ENCODE data around the gene MYBBP1A.

MYBBP1A gene

DNA sequence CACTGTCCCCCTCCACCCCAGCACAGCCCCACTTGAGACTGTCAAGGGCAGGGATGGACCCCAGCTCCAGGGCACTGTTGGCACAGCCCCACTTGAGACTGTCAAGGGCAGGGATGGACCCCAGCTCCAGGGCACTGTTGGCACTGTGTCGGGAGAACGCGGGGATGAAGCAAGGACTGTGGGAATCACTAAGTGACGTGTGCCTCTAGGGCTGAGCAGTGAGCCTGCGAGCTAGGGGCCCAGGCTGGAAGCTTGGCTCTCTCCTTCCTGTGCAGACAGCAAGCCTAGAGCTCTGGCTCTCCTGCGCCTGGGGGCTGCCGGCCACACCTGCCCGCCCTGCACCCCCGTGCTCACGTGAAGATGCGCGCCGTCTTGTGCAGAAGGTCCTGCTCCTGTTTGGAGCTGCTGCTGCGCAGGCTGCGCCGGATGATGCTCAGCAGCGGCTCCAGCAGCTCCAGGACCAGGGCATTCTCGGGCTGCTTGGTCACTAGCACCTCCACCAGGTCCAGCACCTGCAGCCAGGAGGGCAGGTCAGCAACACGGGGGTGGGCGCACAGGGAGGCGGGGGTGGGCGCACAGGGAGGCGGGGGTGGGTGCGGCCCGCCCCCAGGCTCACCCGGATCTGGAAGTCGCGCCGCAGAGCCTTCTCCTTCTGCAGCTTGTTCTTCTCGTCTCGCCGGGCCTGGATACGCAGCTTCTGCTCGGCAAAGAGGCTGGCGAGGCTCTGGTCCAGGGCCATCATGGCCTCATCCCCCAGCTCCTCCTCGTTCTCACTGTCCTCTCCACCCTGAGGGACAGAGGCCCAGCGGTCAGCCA lies 10.8 kb downstream of the MYBBP1A start:
- no peak overlapping the region for H2AFZ ChIP-seq (ENCODE audit: low read depth, low read length)
- H3K79me2 ChIP-seq (ENCODE audit: low read length), result no peaks in the 10 kb centered on the region
- no peaks in the 10 kb centered on the region for H3K4me1 ChIP-seq (ENCODE audit: low read length)
- no peaks in the 10 kb centered on the region for H3K27me3 ChIP-seq (ENCODE audit: low read depth, low read length)
- peaks cover 4% of the 10 kb centered on the region for H3K36me3 ChIP-seq (replicated peaks; ENCODE audit: low read depth, low read length)
- no peak overlapping the region for H3K4me3 ChIP-seq (ENCODE audit: low read length)
- H3K9ac ChIP-seq (ENCODE audit: low read length), result no peak overlapping the region
- no peaks in the 10 kb centered on the region for H3K9me3 ChIP-seq (ENCODE audit: insufficient read depth, low read length)
- no peak for TF ChIP-seq EZH2phosphoT487 (IDR thresholded peaks at IDR 0.05; ENCODE audit: low read depth)
- no peaks in the 10 kb centered on the region for H4K20me1 ChIP-seq (ENCODE audit: insufficient read depth, low read length)
- no peak overlapping the region for H3K4me2 ChIP-seq (ENCODE audit: low read length)
- no peak overlapping the region for H3K27ac ChIP-seq (ENCODE audit: low read length)

DNA sequence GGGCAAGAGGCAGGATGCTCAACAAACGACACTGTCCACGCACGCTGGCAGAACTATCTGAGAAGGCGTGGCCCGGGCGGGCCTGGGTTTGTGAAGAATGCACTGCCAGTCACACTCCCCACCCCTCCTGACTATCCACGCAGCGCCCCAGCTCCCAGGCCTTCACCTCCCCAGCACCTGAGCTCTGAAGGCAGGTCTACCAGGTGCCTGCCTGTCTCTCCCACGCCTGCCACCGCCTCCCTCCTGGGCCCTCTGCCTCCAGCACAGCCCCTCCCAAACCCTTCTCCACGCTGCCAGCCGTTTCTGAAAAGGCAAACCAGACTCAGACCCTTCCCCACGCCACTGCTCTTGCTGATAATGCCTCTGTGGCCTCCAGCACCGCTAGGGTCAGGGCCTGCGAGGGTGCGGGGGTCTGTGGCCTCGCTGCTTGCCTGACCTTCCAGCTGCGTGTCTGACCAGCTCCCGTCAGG lies 11.6 kb downstream of the MYBBP1A start:
- Histone ChIP-seq H4K20me1 (ENCODE audit: insufficient read depth, low read length) (no peaks in the 10 kb centered on the region), H3K4me1 (ENCODE audit: low read length) (no peaks in the 10 kb centered on the region), H2AFZ (ENCODE audit: low read depth, low read length) (no peak overlapping the region), H3K9me3 (ENCODE audit: insufficient read depth, low read length) (no peaks in the 10 kb centered on the region), H3K27me3 (ENCODE audit: low read depth, low read length) (no peaks in the 10 kb centered on the region), H3K27ac (ENCODE audit: low read length) (no peak overlapping the region), H3K9ac (ENCODE audit: low read length) (no peak overlapping the region), H3K4me2 (ENCODE audit: low read length) (no peak overlapping the region), H3K4me3 (ENCODE audit: low read length) (no peak overlapping the region), H3K36me3 (replicated peaks; ENCODE audit: low read depth, low read length) (peaks cover 4% of the 10 kb centered on the region), H3K79me2 (ENCODE audit: low read length) (no peaks in the 10 kb centered on the region)
- TF ChIP-seq EZH2phosphoT487 (IDR thresholded peaks at IDR 0.05; ENCODE audit: low read depth) (no peak), CTCF (IDR thresholded peaks at IDR 0.05; ENCODE audit: low read depth, low read length) (no peak)

- Histone ChIP-seq H3K4me1 (ENCODE audit: low read length) (no peaks in the 10 kb centered on the region), H3K9me3 (ENCODE audit: insufficient read depth, low read length) (no peaks in the 10 kb centered on the region), H3K79me2 (ENCODE audit: low read length) (no peaks in the 10 kb centered on the region), H3K27me3 (ENCODE audit: low read depth, low read length) (no peaks in the 10 kb centered on the region), H3K27ac (ENCODE audit: low read length) (no peak overlapping the region), H3K9ac (ENCODE audit: low read length) (no peak overlapping the region), H3K4me3 (ENCODE audit: low read length) (no peak overlapping the region), H3K4me2 (ENCODE audit: low read length) (no peak overlapping the region), H3K36me3 (replicated peaks; ENCODE audit: low read depth, low read length) (peaks cover 4% of the 10 kb centered on the region), H2AFZ (ENCODE audit: low read depth, low read length) (no peak overlapping the region), H4K20me1 (ENCODE audit: insufficient read depth, low read length) (peaks cover 5% of the 10 kb centered on the region; the same call in 1 of the 2 replicates)
- TF ChIP-seq EZH2phosphoT487 (IDR thresholded peaks at IDR 0.05; ENCODE audit: low read depth) (no peak), CTCF (IDR thresholded peaks at IDR 0.05; ENCODE audit: low read depth, low read length) (no peak)
These were observed 12.4 kb downstream of the MYBBP1A start for GRCh38 chr17:4542726-4543191.

GRCh38 chr17:4542003-4542725 lies 13.0 kb downstream of the MYBBP1A start:
- Histone ChIP-seq H3K9ac (ENCODE audit: low read length) (no peak overlapping the region), H4K20me1 (ENCODE audit: insufficient read depth, low read length) (peaks cover 8% of the 10 kb centered on the region; the same call in 1 of the 2 replicates), H3K4me2 (ENCODE audit: low read length) (no peak overlapping the region), H3K36me3 (replicated peaks; ENCODE audit: low read depth, low read length) (peaks cover 4% of the 10 kb centered on the region), H3K9me3 (ENCODE audit: insufficient read depth, low read length) (no peaks in the 10 kb centered on the region), H3K4me3 (ENCODE audit: low read length) (no peak overlapping the region), H3K27me3 (ENCODE audit: low read depth, low read length) (no peaks in the 10 kb centered on the region), H3K79me2 (ENCODE audit: low read length) (no peaks in the 10 kb centered on the region), H3K27ac (ENCODE audit: low read length) (no peak overlapping the region), H3K4me1 (ENCODE audit: low read length) (no peaks in the 10 kb centered on the region), H2AFZ (ENCODE audit: low read depth, low read length) (no peak overlapping the region)
- no peak for TF ChIP-seq EZH2phosphoT487 (IDR thresholded peaks at IDR 0.05; ENCODE audit: low read depth)
- TF ChIP-seq CTCF (IDR thresholded peaks at IDR 0.05; ENCODE audit: low read depth, low read length), result no peak
